Nephron progenitor cell (in vitro differentiated cells): ENCODE measurements around the gene LCK.

ENCODE experiments used
- DNase-seq: peaks from one replicate; pipeline ENCODE4 v3.0.0; 2021
- H3K27ac Mint-ChIP-seq: 2 replicates; pipeline ENCODE4 v1.8.0; 2021; ENCODE audit warnings: mild to moderate bottlenecking, moderate library complexity, mixed read lengths
- H3K27me3 Mint-ChIP-seq: 2 replicates; pipeline ENCODE4 v1.8.0; 2021; ENCODE audit warnings: mild to moderate bottlenecking, low read depth, mixed read lengths; ENCODE audit not compliant: poor library complexity
- H3K36me3 Mint-ChIP-seq: 2 replicates; pipeline ENCODE4 v1.8.0; 2021; ENCODE audit warnings: low read depth, mixed read lengths
- H3K4me1 Mint-ChIP-seq: 2 replicates; pipeline ENCODE4 v1.8.0; 2021; ENCODE audit warnings: mixed read lengths
- H3K4me3 Mint-ChIP-seq: 2 replicates; pipeline ENCODE4 v1.8.0; 2021; ENCODE audit warnings: mild to moderate bottlenecking, moderate library complexity, mixed read lengths
- H3K9me3 Mint-ChIP-seq: 2 replicates; pipeline ENCODE4 v1.8.0; 2021; ENCODE audit warnings: mild to moderate bottlenecking, moderate library complexity, mixed read lengths
- CTCF ChIP-seq: fragments of 200-600 bp; sonication (generic); IDR thresholded peaks from 2 replicates; pipeline ENCODE4 v1.5.0; 2021; ENCODE audit warnings: antibody characterized with exemption

The LCK gene

GRCh38 chr1:32250893-32251716 is at the start of gene LCK:
Gene LCK, plus strand, starts transcription at chr1:32251265. Its CDS starts 23,065 bp downstream, at chr1:32274330.
- H3K27ac Mint-ChIP-seq = peak within 1 kb of the TSS; percentile 55
- peaks cover 17% of the 10 kb centered on the region for H3K27me3 Mint-ChIP-seq
- no peak for TF ChIP-seq CTCF
- H3K9me3 Mint-ChIP-seq = no peaks in the 10 kb centered on the region
- no peak for DNase-seq
- peaks cover 58% of the 10 kb centered on the region for H3K4me1 Mint-ChIP-seq
- peak within 1 kb of the TSS; percentile 43 for H3K4me3 Mint-ChIP-seq
- H3K36me3 Mint-ChIP-seq = no peaks in the 10 kb centered on the region

GRCh38 chr1:32204943-32205361 is 46.1 kb upstream of the LCK start:
- H3K27ac Mint-ChIP-seq = no peak overlapping the region
- H3K4me1 Mint-ChIP-seq = peaks cover 57% of the 10 kb centered on the region
- TF ChIP-seq CTCF = no peak
- no peak for DNase-seq
- peaks cover 4% of the 10 kb centered on the region for H3K27me3 Mint-ChIP-seq
- peak overlapping the region; percentile 92 for H3K4me3 Mint-ChIP-seq
- peaks cover 4% of the 10 kb centered on the region for H3K36me3 Mint-ChIP-seq
- no peaks in the 10 kb centered on the region for H3K9me3 Mint-ChIP-seq

- H3K9me3 Mint-ChIP-seq = no peaks in the 10 kb centered on the region
- peaks cover 4% of the 10 kb centered on the region for H3K27me3 Mint-ChIP-seq
- H3K4me3 Mint-ChIP-seq = peak within 1 kb of the TSS; percentile 92
- TF ChIP-seq CTCF = no peak
- peaks cover 4% of the 10 kb centered on the region for H3K36me3 Mint-ChIP-seq
- H3K27ac Mint-ChIP-seq = peak within 1 kb of the TSS; percentile 94
- peak; percentile 89 for DNase-seq
- peaks cover 51% of the 10 kb centered on the region for H3K4me1 Mint-ChIP-seq
Observed at GRCh38 chr1:32205401-32206370, 45.4 kb upstream of the LCK start, which contains the start of gene IQCC. Gene IQCC, plus strand, starts transcription at chr1:32205671. Its CDS starts 11 bp downstream, at chr1:32205682.

- no peak for DNase-seq
- H3K9me3 Mint-ChIP-seq = no peaks in the 10 kb centered on the region
- peaks cover 7% of the 10 kb centered on the region for H3K27me3 Mint-ChIP-seq
- peaks cover 30% of the 10 kb centered on the region for H3K4me1 Mint-ChIP-seq
- no peak overlapping the region for H3K4me3 Mint-ChIP-seq
- TF ChIP-seq CTCF = no peak
- peaks cover 4% of the 10 kb centered on the region for H3K36me3 Mint-ChIP-seq
- H3K27ac Mint-ChIP-seq = no peak overlapping the region
Observed at GRCh38 chr1:32208469-32208868, 42.6 kb upstream of the LCK start.

- peaks cover 26% of the 10 kb centered on the region for H3K4me1 Mint-ChIP-seq
- TF ChIP-seq CTCF = no peak
- peaks cover 4% of the 10 kb centered on the region for H3K36me3 Mint-ChIP-seq
- H3K27me3 Mint-ChIP-seq = peaks cover 5% of the 10 kb centered on the region
- peak within 1 kb of the TSS; percentile 64 for H3K27ac Mint-ChIP-seq
- no peaks in the 10 kb centered on the region for H3K9me3 Mint-ChIP-seq
- no peak within 1 kb of the TSS for H3K4me3 Mint-ChIP-seq
- no peak for DNase-seq
Observed at GRCh38 chr1:32208891-32209328, 42.2 kb upstream of the LCK start, which contains the start of gene DCDC2B. Gene DCDC2B, plus strand, starts transcription at chr1:32209089. Its CDS starts 5 bp downstream, at chr1:32209094.
